Suprapubic skin (tissue), 4 donors: ENCODE results near the gene UBE2F. TPM values are rescaled to one million over a fixed set of nuclear protein-coding genes. Genes with fewer than 3 reads are reported as not detected.
A peak's percentile ranks its signal among the peaks of the same experiment; 100 is the strongest.

Experiments used
- DNase-seq, 2 donors: peaks; one replicate each; pipeline ENCODE4 v3.0.0-alpha.2; 2019; ENCODE audit warnings: low spot score in 2 of 2
- H3K27ac ChIP-seq: fragments of 200-600 bp; sonication (generic); one replicate; pipeline ENCODE4 v1.5.1; 2019
- H3K27me3 ChIP-seq: fragments of 200-600 bp; sonication (generic); one replicate; pipeline ENCODE4 v1.5.1; 2019
- H3K36me3 ChIP-seq: fragments of 200-600 bp; sonication (generic); one replicate; pipeline ENCODE4 v1.5.1; 2019
- H3K4me1 ChIP-seq: fragments of 200-600 bp; sonication (generic); one replicate; pipeline ENCODE4 v1.5.1; 2019
- H3K4me3 ChIP-seq: fragments of 200-600 bp; sonication (generic); one replicate; pipeline ENCODE4 v1.5.1; 2019; ENCODE audit warnings: mild to moderate bottlenecking
- H3K9me3 ChIP-seq: fragments of 200-600 bp; sonication (generic); one replicate; pipeline ENCODE4 v1.5.1; 2019
- EP300 ChIP-seq: sonication (generic); formaldehyde crosslinking; IDR thresholded peaks from one replicate; pipeline ENCODE4 v1.6.1; 2017; ENCODE audit warnings: antibody characterized with exemption
- POLR2A ChIP-seq, 2 donors: fragments of 450-650 bp; IDR thresholded peaks; one replicate each; pipeline ENCODE4 v1.6.1; 2017; ENCODE audit warnings: antibody characterized with exemption in 2 of 2, mild to moderate bottlenecking in 2 of 2, moderate library complexity in 2 of 2
- POLR2AphosphoS5 ChIP-seq, 3 donors: sonication (generic); formaldehyde crosslinking; IDR thresholded peaks; one replicate each; pipeline ENCODE4 v1.6.1; 2017; ENCODE audit warnings: antibody characterized with exemption in 3 of 3
- WGBS: methylation state at CpG from one replicate; pipeline ENCODE4 v1.1.5; 2018; 5-methylcytosine and 5-hydroxymethylcytosine counted together
- total RNA-seq, 4 donors: library from RNA; depleted of rRNA; stranded (reverse); fragments of >200 nt; gene quantifications; one replicate each; pipeline ENCODE4 v1.1.0, GENCODE V29; 2016
- TF ChIP-seq, protein P1 (sequence below), 2 donors: fragments of 200-600 bp in 1 of 2; fragments of 450-650 bp in 1 of 2; sonication (generic) in 1 of 2; IDR thresholded peaks; one replicate each; pipeline ENCODE4 v1.5.1; 2016 to 2019; ENCODE audit warnings: antibody characterized with exemption in 2 of 2, mild to moderate bottlenecking in 1 of 2, moderate library complexity in 1 of 2

Gene UBE2F
- total RNA-seq, 4 donors from 2014 or later: 32.2 to 63.6 (median 39.7) TPM

DNA sequence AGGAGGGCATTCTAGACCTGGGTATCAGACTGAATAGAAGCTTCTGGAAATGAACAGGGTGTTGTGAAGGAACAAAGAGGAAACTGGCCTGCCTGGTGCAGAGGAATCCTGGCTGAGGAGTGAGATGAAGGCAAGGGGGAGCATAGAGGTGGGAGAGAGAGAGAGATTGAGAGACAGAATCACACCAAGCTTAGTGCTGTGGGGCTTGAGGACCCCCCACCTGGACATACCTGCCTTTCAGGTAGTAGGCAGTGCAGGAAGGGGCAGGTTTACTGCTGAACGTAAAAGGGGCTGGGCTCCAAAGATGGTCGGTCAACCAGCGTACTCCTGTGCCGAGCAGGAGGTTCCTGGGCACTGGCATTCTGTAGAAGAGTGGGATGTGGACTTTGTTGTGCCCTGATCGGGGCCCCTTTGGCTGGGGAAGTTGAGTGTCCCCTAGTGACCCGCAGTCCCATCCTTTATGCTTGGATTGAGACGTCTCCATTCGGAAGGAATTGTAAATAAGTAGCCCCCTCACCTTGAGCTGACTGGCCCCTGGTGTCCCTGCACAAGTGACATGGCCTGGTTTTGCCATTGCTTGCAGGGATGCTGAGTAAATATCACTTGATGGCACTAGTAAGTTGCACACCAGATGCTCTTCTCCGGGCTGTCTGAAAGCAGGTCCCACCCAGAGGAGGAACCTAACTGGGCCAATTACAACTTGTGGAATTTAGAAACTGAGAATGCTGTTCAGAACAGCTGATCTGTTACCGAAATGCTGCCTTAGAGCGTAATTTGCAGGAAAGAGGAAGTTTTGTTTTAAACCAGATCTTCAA lies 1.4 kb downstream of the UBE2F start:
- Histone ChIP-seq H3K4me3 (peak overlapping the region; percentile 81), H3K27me3 (no peaks in the 10 kb centered on the region), H3K27ac (peak overlapping the region; percentile 69), H3K9me3 (no peaks in the 10 kb centered on the region), H3K4me1 (peaks cover 37% of the 10 kb centered on the region), H3K36me3 (no peaks in the 10 kb centered on the region)
- TF ChIP-seq POLR2AphosphoS5 (IDR thresholded peaks at IDR 0.05) (no peak), POLR2A (IDR thresholded peaks at IDR 0.05) (no peak), EP300 (no peak)
- TF ChIP-seq, protein P1, sequence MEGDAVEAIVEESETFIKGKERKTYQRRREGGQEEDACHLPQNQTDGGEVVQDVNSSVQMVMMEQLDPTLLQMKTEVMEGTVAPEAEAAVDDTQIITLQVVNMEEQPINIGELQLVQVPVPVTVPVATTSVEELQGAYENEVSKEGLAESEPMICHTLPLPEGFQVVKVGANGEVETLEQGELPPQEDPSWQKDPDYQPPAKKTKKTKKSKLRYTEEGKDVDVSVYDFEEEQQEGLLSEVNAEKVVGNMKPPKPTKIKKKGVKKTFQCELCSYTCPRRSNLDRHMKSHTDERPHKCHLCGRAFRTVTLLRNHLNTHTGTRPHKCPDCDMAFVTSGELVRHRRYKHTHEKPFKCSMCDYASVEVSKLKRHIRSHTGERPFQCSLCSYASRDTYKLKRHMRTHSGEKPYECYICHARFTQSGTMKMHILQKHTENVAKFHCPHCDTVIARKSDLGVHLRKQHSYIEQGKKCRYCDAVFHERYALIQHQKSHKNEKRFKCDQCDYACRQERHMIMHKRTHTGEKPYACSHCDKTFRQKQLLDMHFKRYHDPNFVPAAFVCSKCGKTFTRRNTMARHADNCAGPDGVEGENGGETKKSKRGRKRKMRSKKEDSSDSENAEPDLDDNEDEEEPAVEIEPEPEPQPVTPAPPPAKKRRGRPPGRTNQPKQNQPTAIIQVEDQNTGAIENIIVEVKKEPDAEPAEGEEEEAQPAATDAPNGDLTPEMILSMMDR (IDR thresholded peaks at IDR 0.05): no peak
- DNase-seq: peak in 1 of 2 donors; percentile 40
- 26% methylated on average over 11 of the region's 11 CpGs for WGBS

DNA sequence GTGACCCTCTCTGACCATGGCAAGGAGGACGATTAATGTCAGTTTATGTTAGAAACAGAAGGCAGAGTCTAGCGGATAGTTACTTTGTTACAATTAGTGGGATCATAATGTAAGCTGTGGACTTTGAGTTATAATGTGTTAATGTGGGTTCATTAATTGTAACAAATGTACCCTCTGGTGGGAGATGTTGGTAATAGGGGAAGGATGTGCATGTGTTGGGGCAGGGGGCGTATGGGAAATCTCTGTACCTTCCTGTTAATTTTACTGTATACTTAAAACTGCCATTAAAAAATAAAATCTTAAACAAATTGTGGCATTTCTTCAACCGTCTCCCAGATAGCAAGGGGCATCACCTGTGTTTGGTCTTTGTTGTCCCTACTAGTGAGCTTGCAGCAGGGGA lies 4.8 kb downstream of the UBE2F start:
- Histone ChIP-seq H3K4me1 (peaks cover 30% of the 10 kb centered on the region), H3K27me3 (no peaks in the 10 kb centered on the region), H3K4me3 (no peak overlapping the region), H3K36me3 (peaks cover 7% of the 10 kb centered on the region), H3K9me3 (no peaks in the 10 kb centered on the region), H3K27ac (no peak overlapping the region)
- DNase-seq: peak in 1 of 2 donors; percentile 8
- 65% methylated on average over 4 of the region's 4 CpGs for WGBS
- no peak for TF ChIP-seq EP300
- no peak for TF ChIP-seq POLR2A (IDR thresholded peaks at IDR 0.05)
- TF ChIP-seq, protein P1 (IDR thresholded peaks at IDR 0.05): no peak
- no peak for TF ChIP-seq POLR2AphosphoS5 (IDR thresholded peaks at IDR 0.05)

DNA sequence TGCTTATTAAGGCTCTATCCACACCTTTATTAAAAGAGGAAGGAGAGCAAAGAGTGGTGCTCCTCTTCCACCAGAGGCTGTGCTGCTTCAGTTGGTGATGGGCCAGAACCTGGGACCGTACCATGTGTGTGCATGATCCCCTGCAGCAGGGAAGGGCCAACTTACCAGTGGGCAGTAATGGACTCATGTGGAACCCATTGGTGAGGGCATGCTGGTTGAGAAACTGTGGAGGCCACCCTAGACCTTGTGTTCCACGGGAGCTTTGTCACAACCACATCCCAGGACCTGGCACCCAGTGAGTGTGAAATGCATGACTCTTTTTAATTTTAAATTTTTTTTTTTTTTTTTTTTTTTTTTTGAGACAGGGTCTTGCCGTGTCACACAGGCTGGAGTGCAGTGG lies 5.4 kb downstream of the UBE2F start:
- no peak overlapping the region for H3K27ac ChIP-seq
- TF ChIP-seq, protein P1 (IDR thresholded peaks at IDR 0.05): no peak
- TF ChIP-seq POLR2A (IDR thresholded peaks at IDR 0.05): no peak
- no peak for TF ChIP-seq EP300
- TF ChIP-seq POLR2AphosphoS5 (IDR thresholded peaks at IDR 0.05): no peak
- peak in 1 of 2 donors; percentile 44 for DNase-seq
- 81% methylated on average over 3 of the region's 3 CpGs for WGBS
- H3K4me3 ChIP-seq: no peak overlapping the region
- H3K36me3 ChIP-seq: peaks cover 7% of the 10 kb centered on the region
- no peaks in the 10 kb centered on the region for H3K9me3 ChIP-seq
- H3K4me1 ChIP-seq: peaks cover 30% of the 10 kb centered on the region
- H3K27me3 ChIP-seq: no peaks in the 10 kb centered on the region

DNA sequence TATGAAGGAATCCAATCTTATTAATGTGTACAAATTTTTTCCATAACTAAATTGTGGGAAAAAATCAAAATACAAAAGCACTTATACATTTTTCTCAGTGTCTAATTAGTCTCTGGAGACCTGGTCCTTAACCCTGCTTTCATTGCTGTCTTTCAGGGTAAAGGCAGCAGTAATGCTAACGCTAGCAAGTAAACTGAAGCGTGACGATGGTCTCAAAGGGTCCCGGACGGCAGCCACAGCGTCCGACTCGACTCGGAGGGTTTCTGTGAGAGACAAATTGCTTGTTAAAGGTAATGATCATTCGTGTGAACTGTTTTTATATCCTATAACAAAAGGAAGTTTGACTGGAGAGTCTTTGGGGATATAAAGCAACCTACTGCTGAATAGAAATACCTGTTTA lies 6.1 kb downstream of the UBE2F start:
- Histone ChIP-seq H3K27me3 (no peaks in the 10 kb centered on the region), H3K4me1 (peaks cover 24% of the 10 kb centered on the region), H3K4me3 (no peak overlapping the region), H3K36me3 (peaks cover 7% of the 10 kb centered on the region), H3K27ac (no peak overlapping the region), H3K9me3 (no peaks in the 10 kb centered on the region)
- WGBS: 83% methylated on average over 10 of the region's 10 CpGs
- TF ChIP-seq, protein P1 (IDR thresholded peaks at IDR 0.05): no peak
- TF ChIP-seq POLR2AphosphoS5 (IDR thresholded peaks at IDR 0.05) (no peak), EP300 (no peak), POLR2A (IDR thresholded peaks at IDR 0.05) (no peak)
- peak in 1 of 2 donors; percentile 28 for DNase-seq

DNA sequence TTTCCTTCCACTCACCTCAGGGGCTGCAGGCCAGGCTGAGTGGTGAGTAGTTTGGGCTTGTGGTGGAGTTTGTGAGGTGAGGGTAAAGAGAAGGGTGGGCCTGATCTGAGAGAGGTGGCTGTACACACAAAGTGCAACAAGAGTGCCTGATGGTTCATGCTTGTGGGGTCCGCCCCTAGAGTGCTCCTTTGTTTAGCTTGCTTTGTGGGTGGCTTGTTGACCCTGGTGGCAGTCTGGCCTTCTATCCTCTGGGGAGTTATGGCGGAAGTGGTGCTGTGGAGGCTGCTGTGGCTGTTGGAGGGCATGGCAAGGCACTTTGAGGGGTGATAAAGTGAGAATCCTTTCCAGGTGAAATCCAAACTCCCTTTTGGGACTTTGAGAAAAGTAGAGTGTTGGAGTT lies 10.6 kb downstream of the UBE2F start:
- Histone ChIP-seq H3K4me3 (no peak overlapping the region), H3K9me3 (no peaks in the 10 kb centered on the region), H3K27me3 (no peaks in the 10 kb centered on the region), H3K27ac (no peak overlapping the region), H3K4me1 (peaks cover 23% of the 10 kb centered on the region), H3K36me3 (peaks cover 7% of the 10 kb centered on the region)
- WGBS: 83% methylated on average over 2 of the region's 2 CpGs
- TF ChIP-seq POLR2A (IDR thresholded peaks at IDR 0.05) (no peak), POLR2AphosphoS5 (IDR thresholded peaks at IDR 0.05) (no peak), EP300 (no peak)
- TF ChIP-seq, protein P1 (IDR thresholded peaks at IDR 0.05): no peak
- DNase-seq: peak in 1 of 2 donors; percentile 52
